HG03095 (cell line): Measurements from ENCODE around the gene MGAT1.

Experiments used
- ATAC-seq: cut with Tn5 transposase; IDR thresholded peaks from one replicate; pipeline ENCODE4 v1.9.1; 2021; ENCODE audit warnings: moderate library complexity; ENCODE audit not compliant: unreplicated experiment

The MGAT1 gene

GRCh38 chr5:180824630-180825476 is 22.2 kb upstream of the MGAT1 start:
- no peak for ATAC-seq

- ATAC-seq: no peak
These were observed 21.5 kb upstream of the MGAT1 start for GRCh38 chr5:180823940-180824629.

GRCh38 chr5:180823346-180823745 is 20.7 kb upstream of the MGAT1 start:
- ATAC-seq: no peak

- ATAC-seq: no peak
These were observed 18.9 kb upstream of the MGAT1 start for GRCh38 chr5:180821538-180821937.

- peak; percentile 77 for ATAC-seq
These were observed 18.2 kb upstream of the MGAT1 start for GRCh38 chr5:180820788-180821321.

- no peak for ATAC-seq
These were observed 16.2 kb upstream of the MGAT1 start for GRCh38 chr5:180818677-180819341.

- ATAC-seq: no peak
These were observed 15.5 kb upstream of the MGAT1 start for GRCh38 chr5:180817893-180818674.

- no peak for ATAC-seq
These were observed 14.3 kb upstream of the MGAT1 start for GRCh38 chr5:180816608-180817534.

GRCh38 chr5:180815293-180815917 is 12.8 kb upstream of the MGAT1 start:
- ATAC-seq: no peak

GRCh38 chr5:180813420-180813819 is 10.8 kb upstream of the MGAT1 start:
- ATAC-seq: no peak

GRCh38 chr5:180811623-180812124 is 9.1 kb upstream of the MGAT1 start:
- no peak for ATAC-seq

- no peak for ATAC-seq
These were observed 8.5 kb upstream of the MGAT1 start for GRCh38 chr5:180810959-180811622.

- ATAC-seq: peak; percentile 55
These were observed 7.8 kb upstream of the MGAT1 start for GRCh38 chr5:180810210-180810958.

GRCh38 chr5:180809403-180810209 is 7.0 kb upstream of the MGAT1 start:
- peak; percentile 58 for ATAC-seq

- no peak for ATAC-seq
These were observed 5.9 kb upstream of the MGAT1 start for GRCh38 chr5:180808461-180809000.

GRCh38 chr5:180807654-180808414 is 5.2 kb upstream of the MGAT1 start:
- no peak for ATAC-seq
